ENCODE data around the gene SCD. TPM values are rescaled to one million over a fixed set of nuclear protein-coding genes. Genes with fewer than 3 reads are reported as not detected.

Gene SCD
- total and polyA plus RNA-seq, 4 donors, result 43.4 to 1,255 (median 234) TPM

GRCh38 chr10:100348389-100348927 is 1.4 kb downstream of the SCD start:
- 33% methylated on average over 3 of the region's 3 CpGs for WGBS

GRCh38 chr10:100349087-100349486 is 2.1 kb downstream of the SCD start:
- Histone ChIP-seq H3K9me3 (ENCODE audit: control insufficient read depth in 4 of 4, low read length in 3 of 4) (no peaks in the 10 kb centered on the region), H3K9ac (ENCODE audit: low read depth in 1 of 2, low read length in 2 of 2) (peak overlapping the region; percentile 5 to 17), H3K27ac (ENCODE audit: low read depth in 1 of 2, low read length in 2 of 2) (peak overlapping the region; percentile 26 to 27), H3K36me3 (ENCODE audit: control insufficient read depth in 4 of 4, insufficient read depth in 3 of 4, low read depth in 1 of 4, low read length in 3 of 4) (peaks cover 3 to 21% (median 15%) of the 10 kb centered on the region in 4 donors), H3K4me1 (ENCODE audit: control insufficient read depth in 4 of 4, insufficient read depth in 4 of 4, low read length in 3 of 4) (peaks cover 21 to 66% (median 44%) of the 10 kb centered on the region in 4 donors), H3K27me3 (ENCODE audit: control insufficient read depth in 4 of 4, insufficient read depth in 4 of 4, low read length in 3 of 4) (no peaks in the 10 kb centered on the region), H3K4me3 (ENCODE audit: low read depth in 1 of 3, low read length in 3 of 3) (peak overlapping the region in 2 of 3 donors; percentile 1 to 74)
- DNase-seq (ENCODE audit: low spot score), result no peak
- TF ChIP-seq FOXA1 (IDR thresholded peaks at IDR 0.05) (peak; percentile 4), RAD21 (IDR thresholded peaks at IDR 0.05) (peak in 1 of 2 donors; percentile 24), RXRA (IDR thresholded peaks at IDR 0.05) (peak in 1 of 2 donors; percentile 33), FOXA2 (IDR thresholded peaks at IDR 0.05) (no peak)
- WGBS, result 47% methylated on average over 5 of the region's 5 CpGs

More at GRCh38 chr10:100348389-100348927, 1.4 kb downstream of the SCD start:
- peak overlapping the region; percentile 8 to 27 for H3K27ac ChIP-seq (ENCODE audit: low read depth in 1 of 2, low read length in 2 of 2)
- H3K9ac ChIP-seq (ENCODE audit: low read depth in 1 of 2, low read length in 2 of 2), result peak overlapping the region; percentile 50 to 91
- H3K27me3 ChIP-seq (ENCODE audit: control insufficient read depth in 4 of 4, insufficient read depth in 4 of 4, low read length in 3 of 4), result no peaks in the 10 kb centered on the region
- H3K9me3 ChIP-seq (ENCODE audit: control insufficient read depth in 4 of 4, low read length in 3 of 4), result no peaks in the 10 kb centered on the region
- no peak for DNase-seq (ENCODE audit: low spot score)
- peaks cover 21 to 62% (median 39%) of the 10 kb centered on the region in 4 donors for H3K4me1 ChIP-seq (ENCODE audit: control insufficient read depth in 4 of 4, insufficient read depth in 4 of 4, low read length in 3 of 4)
- H3K4me3 ChIP-seq (ENCODE audit: low read depth in 1 of 3, low read length in 3 of 3), result peak overlapping the region; percentile 52 to 78 (median 74)
- TF ChIP-seq TAF1 (conservative IDR thresholded peaks at IDR 0.05) (no peak), MAX (IDR thresholded peaks at IDR 0.05) (no peak), JUND (IDR thresholded peaks at IDR 0.05) (no peak), SP1 (IDR thresholded peaks at IDR 0.05) (no peak), ATF3 (IDR thresholded peaks at IDR 0.05) (no peak), NR2F2 (IDR thresholded peaks at IDR 0.05) (no peak), GABPA (IDR thresholded peaks at IDR 0.05 in 1 of 2, conservative IDR thresholded peaks at IDR 0.05 in 1 of 2) (no peak), RXRA (IDR thresholded peaks at IDR 0.05) (no peak), RAD21 (IDR thresholded peaks at IDR 0.05) (no peak), HNF4G (IDR thresholded peaks at IDR 0.05) (no peak), HNF4A (conservative IDR thresholded peaks at IDR 0.05) (no peak)
- TF ChIP-seq, protein P1, sequence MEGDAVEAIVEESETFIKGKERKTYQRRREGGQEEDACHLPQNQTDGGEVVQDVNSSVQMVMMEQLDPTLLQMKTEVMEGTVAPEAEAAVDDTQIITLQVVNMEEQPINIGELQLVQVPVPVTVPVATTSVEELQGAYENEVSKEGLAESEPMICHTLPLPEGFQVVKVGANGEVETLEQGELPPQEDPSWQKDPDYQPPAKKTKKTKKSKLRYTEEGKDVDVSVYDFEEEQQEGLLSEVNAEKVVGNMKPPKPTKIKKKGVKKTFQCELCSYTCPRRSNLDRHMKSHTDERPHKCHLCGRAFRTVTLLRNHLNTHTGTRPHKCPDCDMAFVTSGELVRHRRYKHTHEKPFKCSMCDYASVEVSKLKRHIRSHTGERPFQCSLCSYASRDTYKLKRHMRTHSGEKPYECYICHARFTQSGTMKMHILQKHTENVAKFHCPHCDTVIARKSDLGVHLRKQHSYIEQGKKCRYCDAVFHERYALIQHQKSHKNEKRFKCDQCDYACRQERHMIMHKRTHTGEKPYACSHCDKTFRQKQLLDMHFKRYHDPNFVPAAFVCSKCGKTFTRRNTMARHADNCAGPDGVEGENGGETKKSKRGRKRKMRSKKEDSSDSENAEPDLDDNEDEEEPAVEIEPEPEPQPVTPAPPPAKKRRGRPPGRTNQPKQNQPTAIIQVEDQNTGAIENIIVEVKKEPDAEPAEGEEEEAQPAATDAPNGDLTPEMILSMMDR (IDR thresholded peaks at IDR 0.05; ENCODE audit: low read depth, low read length, missing input control), result no peak
- TF ChIP-seq, protein P2, sequence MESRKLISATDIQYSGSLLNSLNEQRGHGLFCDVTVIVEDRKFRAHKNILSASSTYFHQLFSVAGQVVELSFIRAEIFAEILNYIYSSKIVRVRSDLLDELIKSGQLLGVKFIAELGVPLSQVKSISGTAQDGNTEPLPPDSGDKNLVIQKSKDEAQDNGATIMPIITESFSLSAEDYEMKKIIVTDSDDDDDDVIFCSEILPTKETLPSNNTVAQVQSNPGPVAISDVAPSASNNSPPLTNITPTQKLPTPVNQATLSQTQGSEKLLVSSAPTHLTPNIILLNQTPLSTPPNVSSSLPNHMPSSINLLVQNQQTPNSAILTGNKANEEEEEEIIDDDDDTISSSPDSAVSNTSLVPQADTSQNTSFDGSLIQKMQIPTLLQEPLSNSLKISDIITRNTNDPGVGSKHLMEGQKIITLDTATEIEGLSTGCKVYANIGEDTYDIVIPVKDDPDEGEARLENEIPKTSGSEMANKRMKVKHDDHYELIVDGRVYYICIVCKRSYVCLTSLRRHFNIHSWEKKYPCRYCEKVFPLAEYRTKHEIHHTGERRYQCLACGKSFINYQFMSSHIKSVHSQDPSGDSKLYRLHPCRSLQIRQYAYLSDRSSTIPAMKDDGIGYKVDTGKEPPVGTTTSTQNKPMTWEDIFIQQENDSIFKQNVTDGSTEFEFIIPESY (IDR thresholded peaks at IDR 0.05), result no peak
- peaks cover 0 to 15% (median 9%) of the 10 kb centered on the region in 4 donors for H3K36me3 ChIP-seq (ENCODE audit: control insufficient read depth in 4 of 4, insufficient read depth in 3 of 4, low read depth in 1 of 4, low read length in 3 of 4)
